H9 (cell line): ENCODE measurements around the gene ATOX1. TPM values are rescaled to one million over a fixed set of nuclear protein-coding genes. Genes with fewer than 3 reads are reported as not detected.

ENCODE experiments used
- DNase-seq: peaks from one replicate; pipeline ENCODE4 v3.0.0-alpha.2; 2017
- H2AFZ ChIP-seq: one replicate; pipeline ENCODE4 v1.6.1; 2013; ENCODE audit warnings: mild to moderate bottlenecking, low read length, control low read depth, moderate library complexity
- H2AK5ac ChIP-seq: 2 replicates; pipeline ENCODE4 v1.6.1; 2013; ENCODE audit warnings: low read length, control low read depth, mixed read lengths; ENCODE audit not compliant: insufficient read length
- H2BK120ac ChIP-seq: one replicate; pipeline ENCODE4 v1.6.1; 2013; ENCODE audit warnings: low read depth, mild to moderate bottlenecking, low read length, control low read depth, inconsistent platforms; ENCODE audit not compliant: poor library complexity, severe bottlenecking
- H2BK12ac ChIP-seq: 2 replicates; pipeline ENCODE4 v1.6.1; 2013; ENCODE audit warnings: low read length, control low read depth, mixed read lengths, low read depth; ENCODE audit not compliant: insufficient read length
- H2BK15ac ChIP-seq: 2 replicates; pipeline ENCODE4 v1.6.1; 2013; ENCODE audit warnings: low read depth, low read length, control low read depth
- H2BK20ac ChIP-seq: one replicate; pipeline ENCODE4 v1.6.1; 2013; ENCODE audit warnings: low read depth, mild to moderate bottlenecking, low read length, control low read depth, inconsistent platforms; ENCODE audit not compliant: poor library complexity, severe bottlenecking
- H2BK5ac ChIP-seq: 2 replicates; pipeline ENCODE4 v1.6.1; 2013; ENCODE audit warnings: low read length, control low read depth, mixed read lengths; ENCODE audit not compliant: insufficient read length
- H3K14ac ChIP-seq: 2 replicates; pipeline ENCODE4 v1.6.1; 2013; ENCODE audit warnings: low read length, control low read depth; ENCODE audit not compliant: insufficient read depth
- H3K18ac ChIP-seq: 2 replicates; pipeline ENCODE4 v1.6.1; 2013; ENCODE audit warnings: low read depth, mild to moderate bottlenecking, mixed read lengths, low read length, control low read depth; ENCODE audit not compliant: insufficient read length
- H3K23ac ChIP-seq: 2 replicates; pipeline ENCODE4 v1.6.1; 2013; ENCODE audit warnings: low read length, control low read depth, mixed read lengths, low read depth; ENCODE audit not compliant: insufficient read length
- H3K23me2 ChIP-seq: 2 replicates; pipeline ENCODE4 v1.6.1; 2013; ENCODE audit warnings: low read depth, mild to moderate bottlenecking, mixed read lengths, low read length, control low read depth; ENCODE audit not compliant: insufficient read length, poor library complexity, severe bottlenecking
- H3K27ac ChIP-seq: 2 replicates; pipeline ENCODE4 v1.5.1; 2013; ENCODE audit warnings: low read length, control low read depth, mixed read lengths, low read depth; ENCODE audit not compliant: insufficient read length
- H3K27me3 ChIP-seq: 2 replicates; pipeline ENCODE4 v1.6.1; 2013; ENCODE audit warnings: low read length, control low read depth, inconsistent platforms; ENCODE audit not compliant: insufficient read depth
- H3K4ac ChIP-seq: 2 replicates; pipeline ENCODE4 v1.6.1; 2013; ENCODE audit warnings: low read depth, mild to moderate bottlenecking, control low read depth, inconsistent platforms, low read length, moderate library complexity
- H3K4me1 ChIP-seq: 2 replicates; pipeline ENCODE4 v1.6.1; 2013; ENCODE audit warnings: low read length, control low read depth, inconsistent platforms; ENCODE audit not compliant: insufficient read depth
- H3K4me2 ChIP-seq: 2 replicates; pipeline ENCODE4 v1.6.1; 2013; ENCODE audit warnings: low read length, control low read depth, mixed read lengths; ENCODE audit not compliant: insufficient read length, insufficient read depth
- H3K56ac ChIP-seq: 2 replicates; pipeline ENCODE4 v1.6.1; 2013; ENCODE audit warnings: low read depth, mild to moderate bottlenecking, mixed read lengths, low read length, control low read depth; ENCODE audit not compliant: insufficient read length
- H3K79me1 ChIP-seq: 2 replicates; pipeline ENCODE4 v1.6.1; 2013; ENCODE audit warnings: low read depth, mild to moderate bottlenecking, moderate library complexity, low read length, control low read depth, inconsistent platforms; ENCODE audit not compliant: insufficient read depth, poor library complexity, severe bottlenecking
- H3K79me2 ChIP-seq: 2 replicates; pipeline ENCODE4 v1.6.1; 2013; ENCODE audit warnings: low read length, control low read depth, inconsistent platforms; ENCODE audit not compliant: insufficient read depth
- H3K9ac ChIP-seq: 2 replicates; pipeline ENCODE4 v1.6.1; 2013; ENCODE audit warnings: low read length, control low read depth, mixed read lengths; ENCODE audit not compliant: insufficient read length; ENCODE audit errors: extremely low read depth
- H3K9me3 ChIP-seq: one replicate; pipeline ENCODE4 v1.6.1; 2013; ENCODE audit warnings: low read depth, low read length, inconsistent platforms; ENCODE audit not compliant: control insufficient read depth
- H3T11ph ChIP-seq: one replicate; pipeline ENCODE4 v1.6.1; 2013; ENCODE audit warnings: mild to moderate bottlenecking, low read length, control low read depth, inconsistent platforms
- H4K20me1 ChIP-seq: one replicate; pipeline ENCODE4 v1.6.1; 2013; ENCODE audit not compliant: control insufficient read depth, insufficient read length, insufficient read depth
- H4K5ac ChIP-seq: 2 replicates; pipeline ENCODE4 v1.6.1; 2013; ENCODE audit warnings: low read depth, mild to moderate bottlenecking, mixed read lengths, low read length, control low read depth; ENCODE audit not compliant: insufficient read length
- H4K8ac ChIP-seq: replicated peaks from 2 replicates; pipeline ENCODE4 v1.6.1; 2013; ENCODE audit warnings: low read length, control low read depth, mixed read lengths, low read depth; ENCODE audit not compliant: insufficient read length
- H4K91ac ChIP-seq: 2 replicates; pipeline ENCODE4 v1.6.1; 2013; ENCODE audit warnings: low read depth, mild to moderate bottlenecking, moderate library complexity, mixed read lengths, low read length, control low read depth; ENCODE audit not compliant: insufficient read length
- H3K27ac Mint-ChIP-seq, 3 experiments: 2 replicates in 2 of 3; 3 replicates in 1 of 3; pipeline ENCODE4 v1.8.0; 2020 to 2021; ENCODE audit warnings: mixed read lengths in 3 of 3, mild to moderate bottlenecking in 1 of 3, moderate library complexity in 1 of 3
- H3K27me3 Mint-ChIP-seq: 2 replicates; pipeline ENCODE4 v1.8.0; 2021; ENCODE audit warnings: low read depth, mild to moderate bottlenecking, moderate library complexity, mixed read lengths
- H3K36me3 Mint-ChIP-seq, 3 experiments: 2 replicates in 2 of 3; 3 replicates in 1 of 3; pipeline ENCODE4 v1.8.0; 2020 to 2021; ENCODE audit warnings: low read depth in 3 of 3, mixed read lengths in 3 of 3; ENCODE audit not compliant: insufficient read depth in 1 of 3
- H3K4me1 Mint-ChIP-seq, 2 experiments: 2 replicates each; pipeline ENCODE4 v1.8.0; 2020; ENCODE audit warnings: mixed read lengths in 2 of 2
- H3K4me3 Mint-ChIP-seq, 2 experiments: 2 replicates in 1 of 2; 3 replicates in 1 of 2; pipeline ENCODE4 v1.8.0; 2020 to 2021; ENCODE audit warnings: mild to moderate bottlenecking in 2 of 2, mixed read lengths in 2 of 2, moderate library complexity in 1 of 2
- H3K9me3 Mint-ChIP-seq, 2 experiments: 2 replicates in 1 of 2; 3 replicates in 1 of 2; pipeline ENCODE4 v1.8.0; 2020; ENCODE audit warnings: mild to moderate bottlenecking in 2 of 2, mixed read lengths in 2 of 2, moderate library complexity in 1 of 2
- WGBS: extraction: QIAGEN DNeasy Blood & Tissue Kit; methylation state at CpG from one replicate; pipeline ENCODE4 v1.1.7; 2013; ENCODE audit warnings: missing lambda C conversion rate, low lambda C conversion rate, mixed read lengths; ENCODE audit not compliant: insufficient read length; ENCODE audit errors: extremely low coverage; 5-methylcytosine and 5-hydroxymethylcytosine counted together
- total RNA-seq: library from RNA; stranded (reverse); gene quantifications from 2 replicates; pipeline ENCODE4 v1.2.1, GENCODE V29; 2021
- TF ChIP-seq, protein P1 (sequence below): fragments of 200-600 bp; sonication (generic); conservative IDR thresholded peaks from 3 replicates; pipeline ENCODE4 v1.8.0; 2021; ENCODE audit warnings: antibody characterized with exemption, mild to moderate bottlenecking

The ATOX1 gene
- total RNA-seq, 1 experiment from 2014 or later, result 75.0 TPM

DNA sequence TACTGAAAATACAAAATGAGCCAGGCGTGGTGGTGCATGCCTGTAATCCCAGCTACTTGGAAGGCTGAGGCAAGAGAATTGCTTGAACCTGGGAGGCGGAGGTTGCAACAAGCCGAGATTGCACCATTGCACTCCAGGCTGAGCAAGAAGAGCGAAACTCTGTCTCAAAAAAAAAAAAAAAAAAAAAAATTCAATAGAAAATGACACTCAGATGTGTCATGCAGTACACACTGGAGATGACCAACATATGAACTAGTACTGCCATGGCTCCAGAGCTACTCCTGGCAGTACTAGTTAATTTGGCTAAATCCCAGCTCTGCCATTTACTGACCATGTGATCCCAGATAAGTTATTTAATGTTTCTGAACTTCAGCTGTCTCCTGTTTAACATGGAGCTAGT is 7.3 kb downstream of the ATOX1 start:
- Histone ChIP-seq H3K9me3 (no peaks in the 10 kb centered on the region), H4K20me1 (no peaks in the 10 kb centered on the region), H2BK20ac (no peak overlapping the region), H3K18ac (no peak overlapping the region), H3K27me3 (no peaks in the 10 kb centered on the region), H3T11ph (no peak overlapping the region), H2BK15ac (no peak overlapping the region), H2BK120ac (no peak overlapping the region), H3K23me2 (no peaks in the 10 kb centered on the region), H3K79me1 (peaks cover 4% of the 10 kb centered on the region), H4K8ac (no peak overlapping the region), H3K4me1 (no peaks in the 10 kb centered on the region; the same call in none of the 2 replicates), H3K14ac (no peak overlapping the region), H3K9ac (no peak overlapping the region), H3K56ac (no peak overlapping the region), H4K5ac (no peak overlapping the region), H2AK5ac (no peak overlapping the region), H2AFZ (no peak overlapping the region), H4K91ac (no peak overlapping the region), H3K23ac (no peak overlapping the region), H3K27ac (no peak overlapping the region), H3K4ac (no peak overlapping the region), H2BK5ac (no peak overlapping the region), H3K4me2 (no peak overlapping the region), H3K79me2 (no peaks in the 10 kb centered on the region), H2BK12ac (no peak overlapping the region)
- H3K27ac Mint-ChIP-seq, result no peak overlapping the region; a peak in 1 of 7 replicates
- H3K4me3 Mint-ChIP-seq, result no peak overlapping the region
- DNase-seq, result no peak
- no peaks in the 10 kb centered on the region for H3K9me3 Mint-ChIP-seq
- TF ChIP-seq, protein P1, sequence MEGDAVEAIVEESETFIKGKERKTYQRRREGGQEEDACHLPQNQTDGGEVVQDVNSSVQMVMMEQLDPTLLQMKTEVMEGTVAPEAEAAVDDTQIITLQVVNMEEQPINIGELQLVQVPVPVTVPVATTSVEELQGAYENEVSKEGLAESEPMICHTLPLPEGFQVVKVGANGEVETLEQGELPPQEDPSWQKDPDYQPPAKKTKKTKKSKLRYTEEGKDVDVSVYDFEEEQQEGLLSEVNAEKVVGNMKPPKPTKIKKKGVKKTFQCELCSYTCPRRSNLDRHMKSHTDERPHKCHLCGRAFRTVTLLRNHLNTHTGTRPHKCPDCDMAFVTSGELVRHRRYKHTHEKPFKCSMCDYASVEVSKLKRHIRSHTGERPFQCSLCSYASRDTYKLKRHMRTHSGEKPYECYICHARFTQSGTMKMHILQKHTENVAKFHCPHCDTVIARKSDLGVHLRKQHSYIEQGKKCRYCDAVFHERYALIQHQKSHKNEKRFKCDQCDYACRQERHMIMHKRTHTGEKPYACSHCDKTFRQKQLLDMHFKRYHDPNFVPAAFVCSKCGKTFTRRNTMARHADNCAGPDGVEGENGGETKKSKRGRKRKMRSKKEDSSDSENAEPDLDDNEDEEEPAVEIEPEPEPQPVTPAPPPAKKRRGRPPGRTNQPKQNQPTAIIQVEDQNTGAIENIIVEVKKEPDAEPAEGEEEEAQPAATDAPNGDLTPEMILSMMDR, result no peak
- no peaks in the 10 kb centered on the region for H3K27me3 Mint-ChIP-seq
- no CpG with 5 or more reads among the region's 4 CpGs for WGBS
- peaks cover 5 to 8% of the 10 kb centered on the region in 2 experiments; a peak in 3 of 4 replicates for H3K4me1 Mint-ChIP-seq
- peaks cover 0 to 7% (median 5%) of the 10 kb centered on the region in 3 experiments; a peak in 2 of 7 replicates for H3K36me3 Mint-ChIP-seq
